Glutamatergic neuron (in vitro differentiated cells): ENCODE results near the gene TNFSF13. TPM values are rescaled to one million over a fixed set of nuclear protein-coding genes. Genes with fewer than 3 reads are reported as not detected.
"Not testable (repeated sequence)": the region's sequence is repeated elsewhere in the genome, so short reads cannot be mapped to it uniquely, and the experiment has no call there.

Experiments used
- DNase-seq: peaks from one replicate; pipeline ENCODE4 v3.0.0; 2022
- H3K27ac Mint-ChIP-seq: one replicate; pipeline ENCODE4 v1.8.0; 2020; ENCODE audit warnings: mild to moderate bottlenecking, mixed read lengths, inconsistent platforms; ENCODE audit not compliant: unreplicated experiment
- H3K27me3 Mint-ChIP-seq: one replicate; pipeline ENCODE4 v1.8.0; 2020; ENCODE audit warnings: mild to moderate bottlenecking, moderate library complexity, mixed read lengths, inconsistent platforms; ENCODE audit not compliant: unreplicated experiment
- H3K36me3 Mint-ChIP-seq: one replicate; pipeline ENCODE4 v1.8.0; 2020; ENCODE audit warnings: mild to moderate bottlenecking, mixed read lengths, inconsistent platforms; ENCODE audit not compliant: unreplicated experiment
- H3K4me1 Mint-ChIP-seq: one replicate; pipeline ENCODE4 v1.8.0; 2020; ENCODE audit warnings: mild to moderate bottlenecking, low read depth, mixed read lengths, inconsistent platforms; ENCODE audit not compliant: unreplicated experiment
- H3K4me3 Mint-ChIP-seq: one replicate; pipeline ENCODE4 v1.8.0; 2020; ENCODE audit warnings: mild to moderate bottlenecking, mixed read lengths, inconsistent platforms; ENCODE audit not compliant: unreplicated experiment
- H3K9me3 Mint-ChIP-seq: one replicate; pipeline ENCODE4 v1.8.0; 2020; ENCODE audit warnings: mild to moderate bottlenecking, moderate library complexity, mixed read lengths, inconsistent platforms; ENCODE audit not compliant: unreplicated experiment
- CTCF ChIP-seq: fragments of 200-600 bp; sonication (generic); IDR thresholded peaks from one replicate; pipeline ENCODE4 v1.5.0; 2021; ENCODE audit not compliant: partially characterized antibody, unreplicated experiment
- total RNA-seq: library from RNA; stranded (reverse); fragmentation: NEBNext Ultra II Directional; extraction: Animal tissue kit (Norgen Biotek cat#: 25700); gene quantifications from one replicate; pipeline ENCODE4 v1.2.1, GENCODE V29; 2021; ENCODE audit not compliant: unreplicated experiment

TNFSF13 gene
- total RNA-seq, 1 donor from 2014 or later = not detected

- no peak for TF ChIP-seq CTCF
- Mint-ChIP-seq H3K4me3 (no peak overlapping the region), H3K27me3 (peaks cover 7% of the 10 kb centered on the region), H3K4me1 (peaks cover 15% of the 10 kb centered on the region), H3K27ac (peak overlapping the region; percentile 59), H3K36me3 (no peaks in the 10 kb centered on the region), H3K9me3 (peaks cover 1% of the 10 kb centered on the region)
- no peak for DNase-seq
Measured at GRCh38 chr17:7590743-7591142, 32.2 kb downstream of the TNFSF13 start.

- no peak overlapping the region for H3K4me3 Mint-ChIP-seq
- no peak overlapping the region for H3K27ac Mint-ChIP-seq
- peaks cover 7% of the 10 kb centered on the region for H3K27me3 Mint-ChIP-seq
- peaks cover 15% of the 10 kb centered on the region for H3K4me1 Mint-ChIP-seq
- no peak for DNase-seq
- peaks cover 1% of the 10 kb centered on the region for H3K9me3 Mint-ChIP-seq
- no peaks in the 10 kb centered on the region for H3K36me3 Mint-ChIP-seq
- no peak for TF ChIP-seq CTCF
Measured at GRCh38 chr17:7591596-7591995, 33.0 kb downstream of the TNFSF13 start.

GRCh38 chr17:7592422-7593021 lies 34.0 kb downstream of the TNFSF13 start:
- H3K27ac Mint-ChIP-seq = no peak overlapping the region
- H3K36me3 Mint-ChIP-seq = no peaks in the 10 kb centered on the region
- H3K4me3 Mint-ChIP-seq = no peak overlapping the region

GRCh38 chr17:7593296-7593695 lies 34.7 kb downstream of the TNFSF13 start:
- H3K36me3 Mint-ChIP-seq = peaks cover under 1% of the 10 kb centered on the region
- H3K9me3 Mint-ChIP-seq = no peaks in the 10 kb centered on the region
- H3K27me3 Mint-ChIP-seq = peaks cover 7% of the 10 kb centered on the region
- peak overlapping the region; percentile 17 for H3K4me3 Mint-ChIP-seq
- TF ChIP-seq CTCF = no peak
- DNase-seq = peak; percentile 64
- H3K27ac Mint-ChIP-seq = peak overlapping the region; percentile 34
- peaks cover 15% of the 10 kb centered on the region for H3K4me1 Mint-ChIP-seq

More at GRCh38 chr17:7592422-7593021, 34.0 kb downstream of the TNFSF13 start:
- Mint-ChIP-seq H3K27me3 (peaks cover 7% of the 10 kb centered on the region), H3K9me3 (peaks cover 1% of the 10 kb centered on the region), H3K4me1 (peaks cover 15% of the 10 kb centered on the region)
- TF ChIP-seq CTCF = no peak
- no peak for DNase-seq

- not testable (repeated sequence) for DNase-seq, H3K4me3 Mint-ChIP-seq, H3K27ac Mint-ChIP-seq, H3K36me3 Mint-ChIP-seq, H3K9me3 Mint-ChIP-seq, H3K27me3 Mint-ChIP-seq
- H3K4me1 Mint-ChIP-seq = peaks cover 13% of the 10 kb centered on the region
Measured at GRCh38 chr17:7597561-7597960, 39.0 kb downstream of the TNFSF13 start.
